Stimulated activated CD8-positive, alpha-beta memory T cell treated with anti-CD3 and anti-CD28 coated beads, Interleukin-15, amount 100 ng/mL, for 1 hour (primary cell): ENCODE results near the gene TCOF1.
A peak's percentile ranks its signal among the peaks of the same experiment; 100 is the strongest.

Experiments
- DNase-seq: peaks from one replicate; pipeline ENCODE4 v3.0.0-alpha.2; 2020; ENCODE audit warnings: low read depth

TCOF1 gene

GRCh38 chr5:150428978-150429377, 71.5 kb downstream of the TCOF1 start:
- no peak for DNase-seq

GRCh38 chr5:150429410-150429873, 71.9 kb downstream of the TCOF1 start:
- DNase-seq = no peak

- no peak for DNase-seq
Measured at GRCh38 chr5:150431048-150431447, 73.6 kb downstream of the TCOF1 start.

GRCh38 chr5:150431574-150431973, 74.1 kb downstream of the TCOF1 start:
- no peak for DNase-seq

GRCh38 chr5:150434464-150434863, 77.0 kb downstream of the TCOF1 start:
- DNase-seq = no peak

GRCh38 chr5:150436141-150436680, 78.7 kb downstream of the TCOF1 start:
- DNase-seq = peak; percentile 89

- no peak for DNase-seq
Measured at GRCh38 chr5:150438873-150439546, 81.5 kb downstream of the TCOF1 start.

- no peak for DNase-seq
Measured at GRCh38 chr5:150440948-150441812, 83.7 kb downstream of the TCOF1 start.

GRCh38 chr5:150441813-150442698, 84.6 kb downstream of the TCOF1 start:
- DNase-seq = no peak

GRCh38 chr5:150442699-150443080, 85.2 kb downstream of the TCOF1 start:
- no peak for DNase-seq

GRCh38 chr5:150443242-150444075, 86.0 kb downstream of the TCOF1 start:
- no peak for DNase-seq

GRCh38 chr5:150444770-150445169, 87.3 kb downstream of the TCOF1 start:
- DNase-seq = no peak

- DNase-seq = no peak
Measured at GRCh38 chr5:150446088-150446487, 88.6 kb downstream of the TCOF1 start.

GRCh38 chr5:150446583-150446982, 89.1 kb downstream of the TCOF1 start:
- DNase-seq = no peak

- no peak for DNase-seq
Measured at GRCh38 chr5:150447188-150447587, 89.7 kb downstream of the TCOF1 start.

- DNase-seq = no peak
Measured at GRCh38 chr5:150448334-150448733, 90.8 kb downstream of the TCOF1 start.

GRCh38 chr5:150448952-150449516, 91.5 kb downstream of the TCOF1 start:
- DNase-seq = no peak
